Measurements from ENCODE around the gene ISM2.

GRCh38 chr14:77478796-77479195, 19.8 kb downstream of the ISM2 start:
- TF ChIP-seq CTCF (IDR thresholded peaks at IDR 0.05) (no peak), POLR2AphosphoS5 (IDR thresholded peaks at IDR 0.05; ENCODE audit: low read depth, low read length) (no peak), SIN3A (IDR thresholded peaks at IDR 0.05; ENCODE audit: borderline replicate concordance, insufficient read depth, low read depth, low read length) (no peak), REST (IDR thresholded peaks at IDR 0.05; ENCODE audit: insufficient read depth in 1 of 2, low read depth in 2 of 2, low read length in 1 of 2) (no peak), TCF7L2 (IDR thresholded peaks at IDR 0.05; ENCODE audit: low read depth, low read length) (no peak)
